Measurements from ENCODE around the gene IFRD2.
"Not testable (repeated sequence)": the region's sequence is repeated elsewhere in the genome, so short reads cannot be mapped to it uniquely, and the experiment has no call there.

Gene IFRD2

DNA sequence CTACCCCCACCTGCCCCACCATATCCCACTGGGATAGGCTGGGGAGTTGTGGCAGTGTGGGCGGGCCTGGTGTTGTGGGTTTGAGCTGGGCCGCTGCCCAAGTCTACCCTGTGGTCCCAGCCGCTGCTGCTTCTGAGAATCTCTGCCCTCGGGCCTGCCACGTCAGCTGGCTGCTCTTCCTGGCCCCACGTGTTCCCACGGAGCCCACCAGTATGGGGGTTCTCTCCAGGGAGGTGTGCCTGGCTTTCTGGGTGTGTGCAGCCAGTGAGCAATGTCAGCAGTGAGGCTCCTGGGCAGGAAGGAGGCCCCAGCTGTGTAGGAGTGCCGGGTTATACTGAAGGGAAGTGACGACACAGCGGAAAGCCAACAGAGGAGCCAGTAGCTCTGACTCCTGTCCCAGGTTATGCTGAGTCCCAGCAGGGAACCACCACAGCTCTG is 45.7 kb downstream of the IFRD2 start:
- no peak for DNase-seq

DNA sequence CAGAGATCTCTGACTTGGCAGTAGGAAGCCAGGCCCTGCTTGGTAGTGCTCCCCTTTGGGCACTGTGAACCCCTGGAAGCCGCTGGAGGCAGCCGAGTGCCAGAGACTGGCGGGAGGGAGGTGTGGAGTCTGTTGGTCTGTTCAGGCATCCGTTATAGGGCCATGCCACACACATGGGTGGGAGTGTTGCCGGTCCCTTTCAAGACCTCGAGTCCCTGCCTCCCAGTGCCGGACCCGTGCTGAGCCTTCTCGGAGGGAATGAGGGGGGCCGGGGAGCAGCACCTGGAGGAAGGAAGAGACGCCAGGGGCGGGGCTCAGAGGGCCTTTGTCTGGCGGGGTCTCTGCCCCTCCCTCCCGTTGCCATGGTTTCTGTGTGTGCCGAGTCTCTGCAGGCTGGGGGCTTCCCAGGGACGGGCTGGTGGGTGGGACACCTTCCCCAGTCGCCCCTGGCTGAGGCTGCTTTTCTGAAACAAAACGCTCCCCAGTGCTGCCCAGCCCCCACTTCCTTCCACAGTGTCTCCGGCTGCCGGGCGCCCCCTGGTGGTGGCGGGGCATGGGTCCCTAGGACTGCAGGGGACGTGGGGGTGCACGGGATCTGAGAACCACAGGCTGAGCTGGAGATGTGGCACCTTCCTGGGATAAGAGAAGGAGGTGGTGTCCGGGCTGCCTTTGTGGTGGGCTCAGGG is 46.3 kb downstream of the IFRD2 start:
- peak; percentile 81 for DNase-seq

DNA sequence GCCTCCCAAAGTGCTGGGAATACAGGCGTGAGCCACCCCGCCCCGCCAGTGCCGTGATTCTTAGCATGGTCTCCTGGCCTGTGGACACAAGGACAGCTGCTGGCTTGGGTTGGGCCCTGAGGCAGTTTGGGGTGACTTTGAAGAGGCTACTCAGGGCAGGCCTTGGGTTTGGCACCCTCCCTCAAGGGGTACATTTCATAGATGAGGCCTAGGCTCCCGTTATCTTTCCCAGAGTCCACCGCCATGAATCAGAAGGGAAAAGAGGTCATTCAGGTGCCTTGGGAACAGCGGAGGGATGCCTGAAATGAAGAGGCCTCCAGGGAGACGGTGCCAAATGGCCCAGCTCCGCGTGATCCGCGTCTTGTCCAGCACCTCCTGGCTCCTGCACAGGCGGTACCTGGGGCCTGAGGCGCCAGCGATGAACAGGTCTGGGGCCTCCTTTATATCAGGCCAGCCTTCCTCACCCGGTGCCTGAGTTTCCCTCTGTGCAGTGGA is 46.9 kb downstream of the IFRD2 start:
- no peak for DNase-seq

DNA sequence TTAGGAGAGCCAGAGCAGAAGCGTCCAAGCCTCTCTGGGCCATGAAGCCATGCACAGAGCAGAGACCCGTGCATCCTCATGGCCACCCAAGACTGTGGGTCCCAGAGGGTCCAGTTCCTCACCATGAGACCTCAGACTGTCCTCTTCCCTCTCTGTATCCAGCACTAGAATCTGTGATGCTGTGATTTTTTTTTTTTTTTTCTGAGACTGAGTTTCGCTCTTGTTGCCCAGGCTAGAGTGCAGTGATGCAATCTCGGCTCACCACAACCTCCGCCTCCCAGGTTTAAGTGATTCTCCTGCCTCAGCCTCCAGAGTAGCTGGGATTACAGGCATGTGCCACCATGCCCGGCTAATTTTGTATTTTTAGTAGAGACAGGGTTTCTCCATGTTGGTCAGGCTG is 47.4 kb downstream of the IFRD2 start:
- not testable (repeated sequence) for DNase-seq

DNA sequence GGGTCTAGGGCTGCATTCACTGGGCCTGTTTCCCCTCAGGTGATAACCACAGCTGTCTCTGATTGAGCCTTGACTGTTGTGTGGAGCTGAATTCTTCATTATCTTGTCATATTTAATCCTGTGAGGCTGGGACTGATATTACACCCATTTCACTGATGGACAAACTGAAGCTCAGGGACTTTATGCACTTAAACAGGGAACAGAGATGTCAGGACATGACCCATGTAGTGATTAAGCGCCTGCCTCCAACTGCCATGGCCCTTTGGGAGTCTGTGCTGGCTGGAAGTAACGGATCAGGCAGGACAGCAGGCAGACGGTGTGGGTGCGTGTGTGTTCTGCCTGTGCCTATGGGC is 48.7 kb downstream of the IFRD2 start:
- DNase-seq: no peak

DNA sequence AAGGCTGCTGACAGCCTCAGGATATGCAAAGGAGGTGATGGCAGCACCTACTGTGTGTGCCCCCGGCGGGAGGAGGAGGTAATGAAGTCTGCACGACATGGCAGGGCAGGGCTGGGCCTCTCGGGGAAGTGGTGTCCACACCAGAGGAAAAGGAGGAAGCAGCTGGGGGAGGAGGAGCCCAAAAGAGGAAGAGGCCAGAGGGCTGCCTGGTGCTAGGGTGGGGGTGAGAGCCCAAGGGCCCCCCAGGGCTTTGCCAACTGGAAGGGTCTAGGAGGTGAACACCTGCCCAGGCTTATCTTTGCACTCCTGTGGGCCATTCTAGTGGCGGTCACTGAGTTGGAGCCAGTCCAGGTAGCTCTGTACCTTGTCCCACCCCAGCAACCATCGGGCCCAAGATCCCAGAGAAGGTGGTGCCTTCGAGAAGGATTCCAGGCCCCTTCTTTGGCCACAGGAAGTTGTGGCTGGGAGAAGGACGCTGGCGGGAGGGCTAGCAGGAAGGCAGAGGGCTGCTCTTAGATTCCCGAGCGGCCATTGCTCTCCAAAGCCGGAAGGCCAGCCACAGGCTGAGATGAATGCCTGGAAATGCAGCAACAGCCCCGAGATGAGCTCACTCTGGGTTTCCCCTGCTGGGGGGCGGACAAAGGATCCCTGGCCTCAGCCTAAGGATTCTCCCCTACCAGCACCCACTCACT is 49.2 kb downstream of the IFRD2 start:
- DNase-seq: no peak

DNA sequence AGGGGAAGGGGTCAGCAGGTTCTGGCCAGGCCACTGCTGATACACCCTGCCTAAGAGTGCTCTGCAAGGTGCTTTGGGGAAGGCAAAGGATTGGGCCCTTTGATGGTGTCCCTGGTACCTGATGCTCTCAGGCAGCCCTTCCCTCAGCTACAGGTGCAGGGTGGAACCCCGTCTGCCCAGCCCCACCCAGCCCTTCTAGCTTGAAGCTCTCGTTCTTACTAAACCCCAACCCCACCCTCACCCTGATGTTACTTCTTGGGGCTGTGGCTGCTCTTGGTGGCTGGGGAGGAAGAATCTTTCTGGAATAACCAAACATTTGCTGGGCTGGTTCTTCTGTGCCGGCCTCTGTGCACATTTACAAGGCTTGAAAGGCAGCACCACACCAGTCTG is 49.9 kb downstream of the IFRD2 start:
- no peak for DNase-seq

DNA sequence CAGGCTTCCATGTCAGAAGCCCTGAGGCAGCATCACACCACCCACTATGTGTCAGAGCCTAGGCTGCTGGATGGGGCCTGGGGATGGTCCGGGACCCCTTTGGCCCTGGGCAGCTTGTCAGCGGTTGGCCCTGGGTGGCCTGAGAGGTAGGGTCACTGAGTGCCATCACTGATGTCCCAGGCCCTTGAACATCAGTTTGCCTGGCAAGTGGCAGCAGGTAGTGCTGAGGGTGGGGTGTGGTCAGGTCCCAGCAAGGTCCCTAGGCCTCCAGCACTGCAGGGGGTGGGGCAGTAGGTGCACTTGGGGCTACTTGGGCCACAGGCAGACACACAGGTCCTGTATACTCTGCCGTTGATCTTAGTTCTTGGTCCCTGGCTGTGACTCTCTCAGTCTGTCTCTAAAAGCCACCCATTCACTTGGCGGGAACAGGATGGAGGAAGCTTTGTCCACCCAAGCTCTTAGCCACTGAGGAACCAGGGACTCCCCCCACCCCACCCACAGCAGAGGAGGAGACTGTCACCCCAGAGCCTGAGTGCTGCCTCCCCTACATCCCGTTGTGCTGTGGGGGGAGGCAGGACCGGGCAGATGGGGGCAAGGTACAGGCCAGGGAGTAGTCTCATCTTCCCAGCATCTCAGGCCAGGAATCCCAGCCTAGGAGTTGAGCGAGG is 50.4 kb downstream of the IFRD2 start:
- no peak for DNase-seq

DNA sequence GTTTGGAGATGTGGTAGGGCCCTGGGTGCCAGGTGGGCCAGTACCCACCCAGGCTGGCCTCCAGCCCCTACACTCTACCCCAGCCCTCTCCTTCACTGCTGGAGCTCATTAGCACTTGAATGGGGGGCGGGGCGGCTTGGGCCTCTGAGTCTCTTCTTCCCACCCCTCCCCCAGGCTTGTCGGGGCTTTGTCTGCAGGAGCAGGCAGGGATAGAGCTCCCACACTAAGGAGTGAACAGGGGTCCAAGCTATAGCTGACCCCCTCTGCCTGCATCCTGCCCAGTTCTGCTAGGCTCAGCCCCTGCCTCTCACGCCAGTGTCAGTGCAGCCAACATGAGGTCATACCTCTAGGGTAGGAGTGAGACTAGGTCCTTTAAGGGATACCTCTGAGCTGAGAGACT is 51.1 kb downstream of the IFRD2 start:
- DNase-seq: no peak

DNA sequence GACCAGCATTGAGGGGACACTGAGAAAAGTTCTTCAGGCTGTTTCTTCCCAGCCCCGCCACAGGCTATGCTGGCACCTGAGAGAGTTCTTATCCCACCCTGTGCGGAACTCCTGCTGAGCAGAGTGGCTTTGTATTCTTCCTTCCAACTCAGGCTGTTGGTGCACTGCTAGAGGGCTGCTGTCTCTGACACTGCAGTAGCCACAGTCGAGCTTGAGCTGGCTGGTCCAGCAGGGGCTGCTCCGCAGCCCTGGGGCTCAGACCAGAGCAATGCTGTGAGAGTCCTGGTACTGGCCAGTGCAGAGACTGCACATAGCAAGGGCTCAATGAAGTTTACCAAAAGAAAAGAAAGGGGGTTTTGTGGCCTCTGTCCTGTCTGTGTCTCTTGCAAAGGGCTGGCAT is 52.6 kb downstream of the IFRD2 start:
- no peak for DNase-seq

DNA sequence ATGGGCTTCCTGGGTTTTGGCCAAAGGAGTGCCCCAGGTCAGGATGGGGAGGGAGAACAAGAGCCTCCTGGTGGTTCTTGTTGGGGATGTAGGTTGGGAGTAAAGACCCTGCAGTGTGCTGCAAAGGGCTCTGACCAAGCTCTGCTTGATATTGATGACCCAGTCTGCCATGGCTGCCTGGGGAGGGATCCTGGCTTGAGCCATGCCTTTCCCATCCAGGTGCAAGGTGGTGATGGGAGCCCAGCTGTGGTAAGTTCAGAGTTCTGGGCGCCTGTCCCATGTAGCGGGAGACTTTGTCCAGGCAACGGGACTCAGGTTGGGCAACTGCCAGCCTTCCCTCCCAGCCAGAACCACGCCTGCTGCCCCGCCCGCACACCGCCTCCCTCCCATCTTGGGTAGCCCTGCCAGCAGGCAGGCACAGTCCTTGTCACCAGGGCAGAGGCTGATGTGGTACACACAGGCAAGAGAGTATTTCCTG is 53.6 kb downstream of the IFRD2 start:
- DNase-seq: no peak

DNA sequence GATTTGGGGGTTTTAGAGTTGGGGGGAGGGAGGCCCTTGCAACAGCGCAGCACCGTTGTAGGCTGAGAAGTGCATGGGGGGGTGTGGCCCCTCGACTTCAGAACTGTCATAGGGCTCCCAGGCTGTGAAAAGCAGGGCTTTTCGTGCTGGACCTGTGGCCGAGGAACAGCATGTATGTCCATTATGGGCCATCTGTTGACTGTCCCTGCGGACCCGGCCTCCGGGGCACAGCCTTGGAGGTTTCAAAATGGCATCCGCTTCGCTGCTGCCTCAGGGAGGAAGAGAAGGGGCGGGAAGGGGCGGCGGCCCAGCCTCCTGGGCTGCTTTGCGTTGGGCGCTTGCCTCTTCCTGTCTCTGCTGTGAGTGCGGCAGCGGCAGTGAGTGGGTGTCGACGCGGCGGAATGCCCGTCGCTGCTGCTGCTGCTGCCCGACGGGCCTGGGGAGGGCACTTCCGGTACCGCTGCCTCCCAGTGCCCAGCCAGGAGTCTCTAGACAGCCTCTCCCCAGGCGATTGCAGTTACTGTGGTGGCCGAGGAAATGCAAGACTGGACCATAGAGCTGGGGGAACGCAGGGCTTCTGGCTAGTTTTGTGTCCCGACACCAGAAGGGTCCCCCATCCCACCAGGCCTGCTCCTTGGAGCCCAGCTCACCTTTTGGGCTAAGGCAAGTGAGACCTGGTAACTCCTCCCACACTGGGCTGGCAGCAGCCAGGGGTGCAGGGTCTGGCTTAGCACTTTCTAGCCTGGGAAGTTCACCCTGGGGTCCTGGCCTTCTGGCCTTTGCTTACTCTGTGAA is 54.3 kb downstream of the IFRD2 start:
- DNase-seq: peak; percentile 45

All from NCI-H1105 treated with DMSO at 0.1 percent for 48 hours (cell line).